ENCODE data around the gene USP24.

Gene USP24

DNA sequence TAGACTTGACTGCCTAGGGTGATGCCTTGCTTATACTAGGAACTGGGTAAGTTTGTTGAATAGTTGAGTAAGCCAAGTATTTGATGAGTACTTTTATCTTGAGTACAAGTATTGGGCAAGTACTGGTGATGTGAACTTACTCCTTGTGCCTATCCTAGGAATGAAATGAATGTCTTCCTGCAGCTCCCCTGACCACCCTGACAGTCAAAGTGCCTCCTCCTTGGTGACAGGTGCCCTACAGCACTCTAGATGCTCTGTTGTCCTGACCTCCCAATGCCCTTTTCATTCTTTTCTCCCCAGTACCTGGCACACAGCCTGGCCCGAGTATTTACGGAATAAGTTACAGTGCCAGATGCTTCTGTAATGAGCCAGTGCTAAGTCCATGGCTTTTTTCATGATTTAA is 150.3 kb downstream of the USP24 start:
- DNase-seq: peak; percentile 33

DNA sequence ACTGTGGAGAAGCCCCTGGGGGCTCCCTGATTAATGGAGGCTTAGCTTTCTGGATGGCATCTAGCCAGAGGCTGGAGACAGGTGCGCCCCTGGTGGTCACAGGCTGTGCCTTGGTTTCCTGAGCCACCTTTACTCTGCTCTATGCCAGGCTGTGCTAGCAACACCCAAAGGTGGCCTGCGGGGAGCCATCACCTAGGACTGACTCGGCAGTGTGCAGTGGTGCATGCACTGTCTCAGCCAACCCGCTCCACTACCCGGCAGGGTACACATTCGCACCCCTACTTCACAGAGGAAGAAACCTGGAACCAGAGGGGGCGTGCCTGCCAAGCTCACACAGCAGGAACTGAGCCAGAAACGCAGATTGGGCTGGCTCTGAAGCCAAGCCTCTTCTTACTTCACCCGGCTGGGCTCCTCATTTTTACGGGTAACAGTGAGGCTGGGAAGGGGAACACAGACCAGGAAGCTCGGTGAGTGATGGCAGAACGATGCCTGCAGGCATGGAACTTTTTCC is 151.0 kb downstream of the USP24 start:
- no peak for DNase-seq

DNA sequence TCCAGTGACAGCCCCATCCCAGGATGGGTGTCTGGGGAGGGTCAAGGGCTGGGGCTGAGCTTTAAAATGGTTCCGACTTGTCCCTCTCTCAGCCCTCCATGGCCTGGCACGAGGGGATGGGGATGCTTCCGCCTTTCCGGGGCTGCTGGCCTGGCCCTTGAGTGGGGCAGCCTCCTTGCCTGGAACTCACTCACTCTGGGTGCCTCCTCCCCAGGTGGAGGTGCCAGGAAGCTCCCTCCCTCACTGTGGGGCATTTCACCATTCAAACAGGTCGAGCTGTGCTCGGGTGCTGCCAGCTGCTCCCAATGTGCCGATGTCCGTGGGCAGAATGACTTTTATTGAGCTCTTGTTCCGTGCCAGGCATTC is 151.6 kb downstream of the USP24 start:
- DNase-seq: no peak

DNA sequence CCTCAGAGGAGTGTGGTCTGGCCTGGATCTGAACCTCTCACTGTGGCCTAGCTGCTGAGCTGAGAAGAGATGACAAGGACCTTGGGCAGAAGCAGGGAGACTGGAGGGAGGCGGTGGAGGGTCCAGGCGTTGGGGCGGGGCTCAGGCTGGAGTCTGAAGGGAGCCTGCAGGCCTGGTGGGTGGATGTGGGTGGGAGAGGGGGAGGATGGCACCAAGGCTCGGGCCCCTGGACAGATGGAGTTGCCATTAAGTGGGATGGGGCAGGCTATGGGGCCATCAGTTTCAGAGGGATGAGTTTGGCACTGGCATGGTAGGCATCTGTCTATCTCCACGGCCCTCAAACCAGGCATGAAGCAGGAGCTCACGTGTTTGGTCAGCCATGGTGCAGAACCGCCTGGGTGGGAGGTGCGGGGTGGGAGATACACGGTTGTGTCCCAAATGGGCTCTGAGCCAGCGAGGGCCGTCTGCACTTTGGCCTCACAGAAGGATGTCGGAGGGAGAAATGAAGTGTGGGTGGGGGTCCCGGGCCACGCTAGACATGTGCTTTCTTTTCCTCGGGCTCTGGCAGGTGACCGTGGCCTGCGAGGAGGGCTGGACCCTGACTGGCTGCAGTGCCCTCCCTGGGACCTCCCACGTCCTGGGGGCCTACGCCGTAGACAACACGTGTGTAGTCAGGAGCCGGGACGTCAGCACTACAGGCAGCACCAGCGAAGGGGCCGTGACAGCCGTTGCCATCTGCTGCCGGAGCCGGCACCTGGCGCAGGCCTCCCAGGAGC is 152.2 kb downstream of the USP24 start:
- DNase-seq: no peak

DNA sequence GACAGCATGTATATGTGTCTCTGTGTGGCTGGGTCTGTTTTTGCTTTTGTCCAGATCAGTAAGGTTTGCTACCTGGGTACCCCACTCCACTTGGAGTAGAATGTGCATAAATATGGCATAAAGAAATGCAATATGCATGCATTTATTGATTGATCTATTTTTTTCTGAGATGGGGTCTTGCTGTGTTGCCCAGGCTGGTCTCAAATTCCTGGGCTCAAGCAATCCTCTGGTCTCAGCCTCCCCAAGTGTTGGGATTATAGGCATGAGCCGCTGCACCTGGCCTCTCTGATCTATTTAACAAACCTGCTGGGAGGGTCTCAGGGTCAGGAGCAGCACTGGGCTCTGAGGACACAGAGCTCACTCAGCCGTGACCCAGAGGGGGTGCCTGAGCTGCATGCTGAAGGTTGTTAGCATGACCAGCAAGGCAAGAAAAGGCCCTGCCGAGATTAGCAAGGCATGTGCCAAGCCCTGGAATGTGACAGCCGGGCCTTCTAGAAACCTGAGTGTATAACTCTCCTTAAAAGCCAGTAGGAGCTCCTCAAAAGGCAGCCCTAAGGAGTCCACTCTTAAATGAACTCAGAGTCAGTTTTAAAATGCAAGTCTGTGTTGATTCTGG is 153.3 kb downstream of the USP24 start:
- no peak for DNase-seq

DNA sequence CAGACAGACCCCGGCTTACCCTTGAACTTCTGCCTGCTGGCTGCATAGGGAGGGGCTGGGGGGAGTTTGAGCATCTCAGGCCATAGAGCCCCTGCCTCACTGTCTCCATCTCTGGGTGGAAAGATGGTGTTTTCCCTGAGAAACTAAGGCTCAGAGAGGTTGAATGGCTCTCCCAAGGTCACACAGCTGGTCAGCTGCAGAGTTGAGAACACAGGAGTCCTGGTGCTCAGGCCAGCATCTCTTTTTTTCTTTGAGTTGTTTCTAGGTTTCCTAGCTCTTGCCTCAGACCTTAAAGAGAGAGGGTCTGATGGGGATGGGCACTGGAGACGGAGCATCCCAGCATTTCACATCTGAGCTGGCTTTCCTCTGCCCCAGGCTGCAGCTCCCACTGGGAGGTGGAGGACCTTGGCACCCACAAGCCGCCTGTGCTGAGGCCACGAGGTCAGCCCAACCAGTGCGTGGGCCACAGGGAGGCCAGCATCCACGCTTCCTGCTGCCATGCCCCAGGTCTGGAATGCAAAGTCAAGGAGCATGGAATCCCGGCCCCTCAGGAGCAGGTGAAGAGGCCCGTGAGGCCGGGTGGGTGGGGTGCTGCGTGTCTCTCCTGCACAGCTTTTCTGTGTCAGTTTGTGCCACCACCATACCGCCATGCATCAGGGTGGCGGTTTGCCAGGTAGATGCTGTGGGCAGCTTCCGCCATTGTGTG is 154.0 kb downstream of the USP24 start:
- DNase-seq: no peak

DNA sequence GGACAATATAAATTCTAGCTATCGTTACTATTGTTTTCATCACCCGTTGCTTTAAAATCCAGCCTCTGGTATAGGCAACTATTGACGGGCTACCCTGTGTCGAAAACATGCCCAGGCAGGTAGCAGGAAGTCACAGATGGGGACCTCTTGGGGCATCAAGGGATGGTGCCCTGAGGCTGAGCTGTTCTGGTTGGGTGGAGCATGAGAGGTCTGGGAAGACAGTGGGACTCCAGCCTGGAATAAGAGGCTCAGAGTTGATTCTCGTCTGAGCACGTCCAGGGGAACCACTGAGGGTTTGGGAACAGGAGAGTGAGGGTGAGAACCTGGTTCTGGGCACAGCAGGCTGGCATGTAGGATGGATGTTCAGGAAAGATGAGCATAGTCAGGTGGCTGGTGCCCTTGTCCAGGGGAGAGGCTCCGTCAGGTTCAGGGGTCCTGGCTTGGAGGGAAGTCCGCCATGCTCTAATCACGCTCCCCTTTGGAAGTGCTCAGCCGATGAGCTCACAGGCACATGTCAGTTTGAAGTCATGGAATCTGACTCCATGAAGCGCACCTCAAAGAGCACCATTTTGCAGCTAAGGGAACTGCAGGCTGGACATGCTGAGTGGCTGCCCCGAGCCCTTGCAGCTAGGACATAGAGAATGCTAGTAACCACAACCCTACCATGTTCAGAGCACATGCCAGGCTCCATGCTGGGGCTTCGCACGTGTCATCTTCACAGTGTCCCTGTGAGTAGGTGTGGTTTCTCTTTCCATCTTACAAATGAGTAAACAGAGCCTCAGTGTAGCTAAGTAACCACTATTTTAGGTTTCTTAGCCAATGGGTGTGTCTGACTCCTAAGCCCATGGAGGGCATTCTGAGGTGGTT is 154.8 kb downstream of the USP24 start:
- no peak for DNase-seq

DNA sequence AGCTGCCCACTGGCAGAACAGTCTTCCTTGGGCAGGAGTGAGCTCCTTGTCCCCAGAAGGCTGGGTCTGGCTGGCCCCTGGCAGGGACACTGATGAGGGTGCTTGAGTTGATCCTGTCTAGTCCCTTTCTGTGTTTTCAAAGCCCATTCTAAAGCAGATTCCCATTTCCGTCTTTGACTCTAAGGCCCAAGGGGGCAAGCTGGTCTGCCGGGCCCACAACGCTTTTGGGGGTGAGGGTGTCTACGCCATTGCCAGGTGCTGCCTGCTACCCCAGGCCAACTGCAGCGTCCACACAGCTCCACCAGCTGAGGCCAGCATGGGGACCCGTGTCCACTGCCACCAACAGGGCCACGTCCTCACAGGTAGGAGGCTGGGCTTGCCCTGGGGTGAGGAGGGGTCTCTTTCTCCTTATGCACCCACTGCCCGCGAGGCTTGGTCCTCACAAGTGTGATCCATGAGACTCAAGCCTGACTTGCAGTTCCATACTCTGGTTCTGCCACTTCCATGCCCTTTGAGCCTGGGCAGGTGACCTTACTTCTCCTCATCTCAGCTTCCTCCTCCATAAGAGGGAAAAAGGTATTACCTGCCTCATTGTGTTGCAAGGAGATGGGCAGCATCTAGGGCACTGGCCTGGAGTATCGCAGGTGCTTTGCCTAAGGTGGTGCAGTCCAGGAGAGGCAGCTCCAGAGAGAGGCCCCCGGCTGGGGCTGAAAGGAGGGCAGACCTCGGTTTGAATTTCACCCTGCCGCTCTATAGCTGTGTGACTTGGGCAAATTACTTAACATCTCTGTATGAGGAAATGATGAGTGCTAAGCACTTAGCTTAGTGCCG is 155.6 kb downstream of the USP24 start:
- DNase-seq: no peak

DNA sequence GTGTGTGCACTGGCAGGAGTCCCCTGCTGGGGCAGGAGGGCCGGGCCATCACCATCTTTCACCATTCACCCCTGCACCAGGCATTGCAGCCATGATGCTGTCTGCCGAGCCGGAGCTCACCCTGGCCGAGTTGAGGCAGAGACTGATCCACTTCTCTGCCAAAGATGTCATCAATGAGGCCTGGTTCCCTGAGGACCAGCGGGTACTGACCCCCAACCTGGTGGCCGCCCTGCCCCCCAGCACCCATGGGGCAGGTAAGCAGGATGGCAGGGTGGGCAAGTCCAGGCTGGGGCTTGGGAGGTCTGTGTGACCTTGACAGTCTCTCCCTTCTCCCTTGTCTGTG is 157.2 kb downstream of the USP24 start:
- no peak for DNase-seq

DNA sequence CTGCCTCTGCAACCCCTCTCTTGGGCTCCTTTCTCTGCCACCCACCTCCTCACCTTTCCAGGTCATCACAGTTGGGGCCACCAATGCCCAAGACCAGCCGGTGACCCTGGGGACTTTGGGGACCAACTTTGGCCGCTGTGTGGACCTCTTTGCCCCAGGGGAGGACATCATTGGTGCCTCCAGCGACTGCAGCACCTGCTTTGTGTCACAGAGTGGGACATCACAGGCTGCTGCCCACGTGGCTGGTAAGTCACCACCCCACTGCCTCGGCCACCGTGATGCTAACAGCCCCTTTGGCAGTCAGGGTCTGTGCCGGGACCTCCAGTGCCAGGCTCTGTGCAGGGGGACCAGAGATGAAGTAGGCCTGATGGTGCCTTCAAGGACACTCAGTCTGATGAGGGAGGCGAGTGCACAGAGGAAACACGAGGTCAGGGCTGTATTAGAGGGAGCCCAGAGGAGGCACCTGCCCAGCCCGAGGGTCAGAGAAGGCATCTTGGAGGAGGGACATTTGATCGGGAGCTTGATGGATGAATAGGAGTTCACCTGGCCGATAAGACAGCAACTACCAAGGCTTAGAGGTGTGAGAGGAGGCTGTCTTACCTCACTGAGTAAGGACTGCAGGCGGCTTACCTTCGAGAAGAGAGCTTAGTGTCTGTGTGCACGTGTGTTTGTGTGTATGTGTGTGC is 157.8 kb downstream of the USP24 start:
- no peak for DNase-seq

DNA sequence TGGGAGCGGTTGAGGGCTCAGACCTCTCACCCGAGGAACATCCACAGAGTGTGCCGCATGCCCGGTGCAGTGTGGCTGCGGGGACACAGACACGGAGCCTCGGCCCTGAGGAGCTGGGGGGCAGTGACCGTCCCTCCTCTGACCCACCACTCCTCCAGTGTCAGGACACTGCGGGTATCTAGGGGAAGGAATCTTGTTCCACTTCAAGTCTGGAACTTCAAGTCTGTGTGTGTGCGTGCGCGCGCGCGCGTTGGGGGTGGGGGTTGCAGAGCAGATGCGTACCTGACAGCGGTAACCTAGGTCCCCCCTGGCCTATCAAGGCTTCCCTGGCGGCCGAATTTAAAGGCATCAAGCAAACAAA is 158.6 kb downstream of the USP24 start:
- no peak for DNase-seq

DNA sequence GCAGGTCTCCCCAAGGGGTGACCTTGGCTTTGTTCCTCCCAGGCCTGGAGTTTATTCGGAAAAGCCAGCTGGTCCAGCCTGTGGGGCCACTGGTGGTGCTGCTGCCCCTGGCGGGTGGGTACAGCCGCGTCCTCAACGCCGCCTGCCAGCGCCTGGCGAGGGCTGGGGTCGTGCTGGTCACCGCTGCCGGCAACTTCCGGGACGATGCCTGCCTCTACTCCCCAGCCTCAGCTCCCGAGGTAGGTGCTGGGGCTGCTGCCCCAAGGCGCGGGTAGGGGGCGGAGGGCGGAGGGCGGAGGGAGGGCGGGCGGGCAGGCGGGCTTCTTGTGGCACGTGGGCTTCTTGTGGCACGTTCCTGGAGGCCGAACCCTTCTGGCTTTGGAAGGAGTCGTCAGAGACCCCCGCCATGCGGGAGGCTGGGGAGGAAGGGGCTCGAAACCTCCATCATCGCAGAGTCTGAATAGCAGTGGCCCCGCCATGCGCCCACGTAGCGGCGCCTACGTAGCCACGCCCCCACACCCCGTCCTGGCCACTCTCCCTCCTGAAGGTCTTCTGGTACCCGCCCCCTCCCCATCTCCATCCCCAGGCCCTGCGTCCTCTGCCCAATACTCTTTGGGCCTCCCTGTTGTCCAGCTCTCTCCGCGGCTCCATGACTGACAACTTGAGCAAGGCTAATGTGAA is 159.1 kb downstream of the USP24 start:
- no peak for DNase-seq

DNA sequence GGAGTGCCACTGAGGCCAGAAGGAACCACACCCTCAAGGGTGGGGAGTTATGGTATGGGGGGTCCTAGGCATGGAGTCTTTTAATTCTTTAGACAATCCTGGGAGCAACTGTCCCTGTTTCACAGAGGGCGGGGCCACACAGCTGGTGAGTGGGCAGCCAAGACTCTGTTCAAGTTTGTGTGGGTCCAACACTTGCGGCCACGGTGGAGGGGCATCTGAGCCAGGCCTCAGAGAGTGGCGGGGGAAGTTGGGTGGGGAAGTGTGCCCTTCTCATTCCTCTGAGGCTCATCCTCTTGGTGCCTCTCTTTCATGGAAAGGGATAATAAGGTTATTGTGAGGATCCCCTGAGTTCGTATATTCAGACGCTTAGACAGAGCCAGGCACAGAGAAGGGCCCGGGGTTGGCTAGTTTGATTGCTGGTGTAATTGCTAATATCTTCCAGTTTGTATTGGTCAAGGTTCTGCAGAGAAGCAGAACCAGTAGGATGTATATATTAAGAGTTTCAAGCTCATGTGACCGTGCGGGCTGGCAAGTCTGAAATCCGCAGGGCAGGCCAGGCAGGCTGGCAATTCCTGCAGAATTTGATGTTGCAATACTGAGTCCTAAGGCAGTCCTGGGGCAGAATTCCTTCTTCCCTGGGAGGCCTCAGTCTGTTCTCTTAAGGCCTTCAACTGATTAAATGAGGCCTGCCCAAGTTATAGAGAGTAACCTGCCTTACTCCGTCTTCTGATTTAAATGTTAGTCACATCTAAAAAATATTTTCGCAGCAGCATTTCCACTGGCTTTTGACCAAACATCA is 159.9 kb downstream of the USP24 start:
- no peak for DNase-seq

DNA sequence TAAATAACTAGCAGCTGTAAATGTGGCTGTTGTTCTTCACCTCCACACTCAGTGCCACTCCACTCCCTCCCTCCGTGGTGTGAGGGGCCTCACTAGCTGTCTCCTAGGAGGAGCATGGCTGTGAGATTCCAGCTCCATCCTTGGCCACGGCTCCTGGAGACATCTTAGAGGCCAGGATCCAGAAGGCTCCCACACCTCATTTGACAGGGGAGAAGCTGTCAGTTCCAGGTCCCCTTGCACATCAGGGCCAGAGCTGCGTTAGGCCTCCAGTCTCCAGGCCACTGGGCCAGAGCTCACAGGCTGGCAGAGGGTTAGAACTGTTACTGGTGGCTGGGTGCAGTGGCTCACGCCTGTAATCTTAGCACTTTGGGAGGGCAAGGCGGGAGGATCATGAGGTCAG is 160.8 kb downstream of the USP24 start:
- DNase-seq: no peak

DNA sequence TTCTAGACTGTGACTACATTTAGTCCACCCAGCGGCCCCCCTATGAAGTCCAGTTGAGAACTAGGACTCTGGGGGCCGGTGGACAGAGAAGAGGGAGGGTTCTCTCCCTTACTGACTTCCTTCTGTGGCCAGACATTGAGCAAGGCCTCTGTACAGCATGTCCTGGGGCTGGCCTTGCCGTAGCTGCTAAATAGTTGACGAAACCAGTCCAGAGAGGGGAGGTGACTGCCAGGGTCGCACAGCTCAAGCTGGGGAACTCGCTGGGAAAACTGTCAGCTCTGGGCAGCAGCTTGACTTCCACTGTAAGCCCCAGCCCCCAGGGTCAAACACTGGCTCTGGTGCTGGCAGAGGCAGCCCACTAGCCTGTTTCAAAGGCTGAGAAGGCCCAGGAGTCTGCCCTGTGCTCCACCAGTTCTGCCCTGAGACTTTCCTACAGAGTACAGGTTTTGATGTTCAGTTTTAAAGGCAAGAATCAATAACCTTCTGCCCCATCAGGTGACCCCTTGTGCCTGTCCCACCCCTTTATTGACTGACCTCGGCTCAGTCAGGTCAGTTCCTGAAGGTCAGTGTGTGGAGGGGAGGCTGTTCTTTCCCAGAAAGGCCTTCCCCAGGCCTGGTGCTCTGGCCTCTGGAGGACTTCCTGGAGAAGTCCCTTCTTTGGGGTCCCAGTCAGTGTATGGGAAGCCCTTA is 161.8 kb downstream of the USP24 start:
- no peak for DNase-seq

DNA sequence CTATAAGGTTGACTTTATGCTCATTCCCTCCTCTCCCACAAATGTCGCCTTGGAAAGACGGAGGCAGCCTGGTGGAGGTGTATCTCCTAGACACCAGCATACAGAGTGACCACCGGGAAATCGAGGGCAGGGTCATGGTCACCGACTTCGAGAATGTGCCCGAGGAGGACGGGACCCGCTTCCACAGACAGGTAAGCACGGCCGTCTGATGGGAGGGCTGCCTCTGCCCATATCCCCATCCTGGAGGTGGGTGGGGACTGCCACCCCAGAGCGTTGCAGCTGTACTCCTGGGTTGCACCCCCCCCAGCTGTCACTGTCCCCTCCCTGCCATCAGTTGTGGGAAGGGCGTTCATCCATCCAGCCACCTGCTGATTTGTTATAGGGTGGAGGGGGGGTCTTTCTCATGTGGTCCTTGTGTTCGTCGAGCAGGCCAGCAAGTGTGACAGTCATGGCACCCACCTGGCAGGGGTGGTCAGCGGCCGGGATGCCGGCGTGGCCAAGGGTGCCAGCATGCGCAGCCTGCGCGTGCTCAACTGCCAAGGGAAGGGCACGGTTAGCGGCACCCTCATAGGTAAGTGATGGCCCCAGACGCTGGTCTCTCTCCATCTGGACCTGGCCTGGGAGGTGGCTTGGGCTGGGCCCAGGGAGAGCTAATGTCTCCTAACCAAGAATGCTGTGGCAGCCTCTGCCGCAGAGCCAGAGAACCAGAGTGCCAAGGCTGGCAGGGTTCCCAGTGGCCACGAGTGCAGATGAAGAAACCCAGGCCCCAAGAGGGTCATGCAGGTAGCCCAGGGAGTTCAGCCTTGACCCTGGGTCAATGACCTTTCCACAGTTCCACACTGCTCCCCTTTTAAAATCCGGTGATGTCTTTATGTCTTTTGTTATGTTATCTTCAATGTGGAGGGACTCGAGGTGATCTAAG is 162.7 kb downstream of the USP24 start:
- no peak for DNase-seq

DNA sequence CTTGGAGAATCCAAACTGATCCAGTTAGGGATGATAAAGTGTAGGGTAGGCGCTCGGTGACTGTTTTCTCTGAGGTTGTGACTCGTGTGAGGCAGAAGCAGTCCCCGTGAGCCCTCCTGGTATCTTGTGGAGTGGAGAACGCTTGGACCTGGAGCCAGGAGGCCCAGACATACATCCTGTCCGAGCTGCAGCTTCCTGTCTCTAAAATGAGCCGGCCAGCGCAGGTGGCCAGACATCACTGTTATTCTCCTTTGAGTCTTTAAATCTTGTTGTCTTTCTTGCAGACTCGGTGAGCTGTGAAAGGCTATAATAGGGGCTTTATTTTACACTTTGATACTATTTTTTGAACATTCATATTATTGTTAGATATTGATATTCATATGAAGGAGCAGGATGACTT is 163.5 kb downstream of the USP24 start:
- DNase-seq: no peak

DNA sequence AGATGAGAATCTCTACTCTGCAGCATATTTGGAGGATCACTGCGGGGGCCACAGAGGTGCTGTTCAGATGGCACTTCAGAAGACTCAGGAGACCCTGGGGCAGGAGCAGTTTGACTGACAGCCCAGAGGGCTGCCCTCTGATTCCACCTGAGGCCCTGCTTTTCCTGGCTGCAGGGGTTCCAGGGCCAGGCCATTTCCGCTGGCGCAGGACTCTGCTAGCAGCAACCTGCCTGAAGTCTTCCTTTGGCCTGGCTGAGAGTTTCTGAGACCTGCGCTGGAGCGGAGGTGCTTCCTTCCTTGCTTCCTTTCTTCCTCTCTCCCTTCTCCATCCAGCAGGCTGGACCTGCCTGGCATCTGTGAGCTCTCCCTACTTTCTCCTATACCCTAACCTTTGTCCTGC is 164.0 kb downstream of the USP24 start:
- DNase-seq: no peak

DNA sequence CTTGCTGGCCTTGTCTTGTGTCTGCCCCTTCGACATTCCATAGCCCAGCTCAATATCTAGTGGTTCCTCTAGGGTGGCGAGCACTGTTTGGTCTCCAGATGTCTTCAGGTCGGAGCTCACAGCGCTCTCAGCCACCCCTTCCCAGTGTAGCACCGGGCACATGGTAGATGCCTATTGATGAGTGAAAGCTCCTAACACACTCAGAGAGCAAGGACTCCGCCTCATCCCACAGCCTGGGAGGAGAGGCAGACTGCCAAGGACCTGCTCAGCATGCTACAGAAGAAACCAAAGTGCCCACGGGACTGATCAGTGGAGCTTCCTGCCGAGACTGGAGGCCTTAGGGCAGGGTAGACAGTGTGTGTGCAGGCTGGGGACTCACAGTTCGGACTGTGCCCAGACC is 164.9 kb downstream of the USP24 start:
- no peak for DNase-seq
